ENCODE results near the gene PSMA6.
"Not testable (repeated sequence)": the region's sequence is repeated elsewhere in the genome, so short reads cannot be mapped to it uniquely, and the experiment has no call there.

The PSMA6 gene

GRCh38 chr14:35333264-35333730, 41.1 kb downstream of the PSMA6 start:
- H3K4me3 ChIP-seq (ENCODE audit: low read length) = no peak overlapping the region
- no peak for DNase-seq (ENCODE audit: low read depth)

GRCh38 chr14:35333797-35334743, 41.9 kb downstream of the PSMA6 start:
- no peak overlapping the region for H3K4me3 ChIP-seq (ENCODE audit: low read length)
- no peak for DNase-seq (ENCODE audit: low read depth)
- TF ChIP-seq CTCF (conservative IDR thresholded peaks at IDR 0.05; ENCODE audit: low read length) = no peak

More at GRCh38 chr14:35333264-35333730, 41.1 kb downstream of the PSMA6 start:
- no peak for TF ChIP-seq CTCF (conservative IDR thresholded peaks at IDR 0.05; ENCODE audit: low read length)

GRCh38 chr14:35335388-35336092, 43.4 kb downstream of the PSMA6 start:
- H3K4me3 ChIP-seq (ENCODE audit: low read length) = no peak overlapping the region
- no peak for DNase-seq (ENCODE audit: low read depth)
- no peak for TF ChIP-seq CTCF (conservative IDR thresholded peaks at IDR 0.05; ENCODE audit: low read length)

GRCh38 chr14:35336171-35336493, 44.0 kb downstream of the PSMA6 start:
- H3K4me3 ChIP-seq (ENCODE audit: low read length); DNase-seq (ENCODE audit: low read depth): not testable (repeated sequence)

GRCh38 chr14:35336494-35337268, 44.5 kb downstream of the PSMA6 start:
- TF ChIP-seq CTCF (conservative IDR thresholded peaks at IDR 0.05; ENCODE audit: low read length) = no peak
- peak; percentile 39 for DNase-seq (ENCODE audit: low read depth)
- H3K4me3 ChIP-seq (ENCODE audit: low read length) = no peak overlapping the region

- no peak overlapping the region for H3K4me3 ChIP-seq (ENCODE audit: low read length)
- TF ChIP-seq CTCF (conservative IDR thresholded peaks at IDR 0.05; ENCODE audit: low read length) = no peak
- no peak for DNase-seq (ENCODE audit: low read depth)
Observed at GRCh38 chr14:35337269-35338255, 45.4 kb downstream of the PSMA6 start.
